Prostate gland (tissue), 2 donors: ENCODE results near the gene CABLES1. TPM values are rescaled to one million over a fixed set of nuclear protein-coding genes. Genes with fewer than 3 reads are reported as not detected.

Experiments
- DNase-seq: peaks from one replicate; pipeline ENCODE4 v3.0.0-alpha.2; 2019; ENCODE audit warnings: low spot score
- H3K27ac ChIP-seq, 2 donors: fragments of 200-600 bp; sonication (generic); 2 replicates each; pipeline ENCODE4 v1.5.1; 2017 to 2019
- H3K27me3 ChIP-seq: fragments of 200-600 bp; sonication (generic); replicated peaks from 2 replicates; pipeline ENCODE4 v1.5.1; 2019; ENCODE audit not compliant: insufficient read depth
- H3K36me3 ChIP-seq, 2 donors: fragments of 200-600 bp; sonication (generic); 1 replicate in 1 of 2; 2 replicates in 1 of 2; pipeline versions ENCODE4 v1.5.1 to v1.8.1; 2017 to 2019
- H3K4me1 ChIP-seq: fragments of 200-600 bp; sonication (generic); replicated peaks from 2 replicates; pipeline ENCODE4 v1.5.1; 2019
- H3K4me3 ChIP-seq, 2 donors: fragments of 200-600 bp; sonication (generic); 2 replicates each; pipeline ENCODE4 v1.5.1; 2017 to 2019
- H3K9me3 ChIP-seq: fragments of 200-600 bp; sonication (generic); 2 replicates; pipeline ENCODE4 v1.5.1; 2017
- POLR2A ChIP-seq: fragments of 450-650 bp; IDR thresholded peaks from one replicate; pipeline ENCODE4 v1.6.1; 2016; ENCODE audit warnings: antibody characterized with exemption, mild to moderate bottlenecking
- POLR2AphosphoS5 ChIP-seq: sonication (generic); formaldehyde crosslinking; IDR thresholded peaks from one replicate; pipeline ENCODE4 v1.6.1; 2017; ENCODE audit warnings: antibody characterized with exemption
- WGBS: methylation state at CpG from one replicate; pipeline ENCODE4 v1.1.5; 2018; 5-methylcytosine and 5-hydroxymethylcytosine counted together
- intact Hi-C: fragments of 100-400 bp; cut with DNase I; formaldehyde crosslinking; loops from one replicate; pipeline ENCODE4 v1.14.2; 2022
- total RNA-seq, 2 donors: library from RNA; depleted of rRNA; stranded (reverse); fragments of >200 nt; gene quantifications; one replicate each; pipeline ENCODE4 v1.1.0, GENCODE V29; 2016
- TF ChIP-seq, protein P1 (sequence below), 4 experiments: fragments of 200-600 bp in 2 of 4; fragments of 450-650 bp in 2 of 4; sonication (generic) in 2 of 4; IDR thresholded peaks; 1 replicate in 3 of 4; 2 replicates in 1 of 4; pipeline ENCODE4 v1.5.1; 2016 to 2019; ENCODE audit warnings: antibody characterized with exemption in 4 of 4, mild to moderate bottlenecking in 2 of 4, moderate library complexity in 2 of 4

Gene CABLES1
- total RNA-seq, 2 donors from 2014 or later, result 3.9 to 16.2 TPM

DNA sequence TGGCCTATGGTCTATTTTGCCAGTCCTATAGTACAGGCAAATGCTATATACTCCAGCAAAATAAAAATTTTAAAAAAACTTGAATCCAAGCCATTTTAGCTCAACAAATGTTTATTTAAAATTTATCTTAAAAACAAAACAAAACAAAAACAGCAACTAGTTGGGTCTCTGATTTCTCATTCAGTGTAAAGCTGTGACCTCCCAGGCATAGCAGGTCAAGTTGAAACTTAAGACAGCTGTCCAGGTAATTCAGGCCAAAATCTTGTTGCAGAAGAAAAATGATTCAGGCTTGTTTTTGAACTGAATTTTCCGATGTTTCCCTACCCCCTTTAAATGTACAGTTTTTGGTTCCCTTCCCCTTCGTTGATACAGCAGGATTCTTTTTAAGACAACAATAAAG is 58.5 kb downstream of the CABLES1 start:
- Histone ChIP-seq H3K27ac (no peak overlapping the region), H3K9me3 (no peaks in the 10 kb centered on the region), H3K27me3 (no peaks in the 10 kb centered on the region), H3K4me3 (no peak overlapping the region), H3K36me3 (no peaks in the 10 kb centered on the region), H3K4me1 (no peaks in the 10 kb centered on the region)
- no peak for DNase-seq
- TF ChIP-seq POLR2A (no peak), POLR2AphosphoS5 (no peak)
- TF ChIP-seq, protein P1, sequence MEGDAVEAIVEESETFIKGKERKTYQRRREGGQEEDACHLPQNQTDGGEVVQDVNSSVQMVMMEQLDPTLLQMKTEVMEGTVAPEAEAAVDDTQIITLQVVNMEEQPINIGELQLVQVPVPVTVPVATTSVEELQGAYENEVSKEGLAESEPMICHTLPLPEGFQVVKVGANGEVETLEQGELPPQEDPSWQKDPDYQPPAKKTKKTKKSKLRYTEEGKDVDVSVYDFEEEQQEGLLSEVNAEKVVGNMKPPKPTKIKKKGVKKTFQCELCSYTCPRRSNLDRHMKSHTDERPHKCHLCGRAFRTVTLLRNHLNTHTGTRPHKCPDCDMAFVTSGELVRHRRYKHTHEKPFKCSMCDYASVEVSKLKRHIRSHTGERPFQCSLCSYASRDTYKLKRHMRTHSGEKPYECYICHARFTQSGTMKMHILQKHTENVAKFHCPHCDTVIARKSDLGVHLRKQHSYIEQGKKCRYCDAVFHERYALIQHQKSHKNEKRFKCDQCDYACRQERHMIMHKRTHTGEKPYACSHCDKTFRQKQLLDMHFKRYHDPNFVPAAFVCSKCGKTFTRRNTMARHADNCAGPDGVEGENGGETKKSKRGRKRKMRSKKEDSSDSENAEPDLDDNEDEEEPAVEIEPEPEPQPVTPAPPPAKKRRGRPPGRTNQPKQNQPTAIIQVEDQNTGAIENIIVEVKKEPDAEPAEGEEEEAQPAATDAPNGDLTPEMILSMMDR (IDR thresholded peaks at IDR 0.05), result no peak
- intact Hi-C loops, result loop anchor here (5.0 kb wide), 1 partner anchor 56 kb away; the partner anchor contains the start of gene CABLES1
- 49% methylated on average over 2 of the region's 2 CpGs for WGBS

DNA sequence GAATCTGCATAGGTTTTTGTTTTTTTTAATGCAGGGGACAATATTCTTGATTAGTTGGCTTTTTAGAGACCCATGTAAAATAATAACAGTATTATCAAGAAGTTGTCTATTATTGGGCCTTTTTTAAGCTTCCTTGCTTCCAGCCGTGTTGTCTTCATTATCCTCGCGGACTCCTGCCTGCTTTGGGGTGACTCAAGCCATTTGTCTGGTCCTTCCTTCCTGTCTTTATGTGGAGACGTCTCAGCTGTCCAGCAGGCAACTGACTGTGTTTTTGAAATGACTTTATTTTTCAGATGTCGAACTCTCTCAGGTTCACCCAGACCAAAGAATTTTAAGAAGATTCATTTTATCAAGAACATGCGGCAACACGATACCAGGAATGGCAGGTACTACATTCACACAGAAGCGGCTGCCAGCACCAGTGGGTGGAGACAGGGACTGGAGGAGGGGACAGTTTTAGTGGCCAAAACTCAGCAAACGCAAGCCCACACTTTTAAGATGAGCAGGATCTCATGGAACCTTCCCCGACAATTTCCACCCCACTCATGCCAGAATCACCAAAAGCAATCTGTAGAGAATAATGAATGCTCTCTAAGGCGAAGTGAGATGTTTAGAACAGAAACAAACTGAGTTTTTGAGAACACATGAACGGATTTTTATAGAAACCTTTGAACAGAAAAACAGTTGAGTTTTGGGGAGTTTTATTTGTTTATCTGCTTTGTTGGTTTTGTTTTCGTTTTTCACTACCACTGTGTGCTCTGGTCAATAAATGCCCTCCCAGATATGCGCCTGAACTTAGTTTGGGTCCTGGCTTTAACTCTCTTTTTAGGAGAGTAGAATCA is 59.1 kb downstream of the CABLES1 start:
- H3K27ac ChIP-seq, result no peak overlapping the region
- WGBS, result 39% methylated on average over 14 of the region's 14 CpGs
- intact Hi-C loops, result loop anchor here (5.0 kb wide), 1 partner anchor 57 kb away; the partner anchor contains the start of gene CABLES1
- no peak for DNase-seq
- H3K4me3 ChIP-seq, result no peak overlapping the region
- TF ChIP-seq POLR2A, result no peak
- no peak for TF ChIP-seq POLR2AphosphoS5
- TF ChIP-seq, protein P1 (IDR thresholded peaks at IDR 0.05), result no peak
- H3K36me3 ChIP-seq, result no peaks in the 10 kb centered on the region
- H3K27me3 ChIP-seq, result no peaks in the 10 kb centered on the region
- H3K4me1 ChIP-seq, result no peaks in the 10 kb centered on the region
- no peaks in the 10 kb centered on the region for H3K9me3 ChIP-seq

DNA sequence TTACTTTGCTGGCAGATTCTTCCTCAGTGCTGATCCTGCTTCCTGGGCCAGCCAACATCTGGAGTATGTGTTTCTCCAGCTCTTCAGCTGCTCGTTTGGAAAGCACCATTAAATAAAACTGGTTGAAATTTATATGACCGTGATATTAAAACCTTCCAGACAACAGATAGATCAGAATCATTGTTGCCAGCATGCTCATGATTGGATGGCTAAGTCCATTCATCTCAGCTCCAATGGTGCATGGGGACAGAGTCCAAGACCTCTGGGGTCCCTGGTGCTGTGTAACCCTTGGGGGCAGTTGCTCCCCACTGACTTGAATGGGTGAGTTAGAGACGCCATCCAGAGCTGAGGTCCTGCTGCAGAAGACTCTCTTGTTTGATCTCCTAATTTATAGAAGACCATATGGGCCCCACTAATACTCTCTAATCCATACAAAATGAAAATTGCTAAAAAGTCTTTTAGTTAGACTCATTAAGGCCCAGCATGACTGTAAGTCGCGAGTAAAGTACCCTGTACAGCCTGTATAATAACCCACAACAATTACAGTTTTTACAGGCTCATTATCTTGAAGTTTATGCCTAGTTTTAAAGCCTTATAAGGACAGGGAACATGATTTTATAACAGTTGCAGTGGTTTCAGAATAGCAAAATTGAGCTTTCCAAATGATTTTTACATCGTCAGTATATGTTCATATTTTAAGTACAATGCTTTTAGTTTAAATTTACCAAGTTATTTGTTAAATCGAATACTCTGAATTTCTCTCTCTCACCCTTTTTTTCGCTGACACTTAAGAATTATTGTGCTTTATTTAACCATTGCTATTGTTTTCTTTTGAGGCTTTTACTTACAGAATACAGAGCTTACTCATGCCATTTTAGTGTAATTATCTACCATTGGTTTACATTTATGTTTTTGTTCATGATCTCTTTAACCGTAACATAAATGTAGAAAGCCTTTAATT is 60.0 kb downstream of the CABLES1 start:
- Histone ChIP-seq H3K4me3 (no peak overlapping the region), H3K27ac (peak overlapping the region in 1 of 2 donors; percentile 35), H3K36me3 (no peaks in the 10 kb centered on the region), H3K9me3 (no peaks in the 10 kb centered on the region), H3K4me1 (no peaks in the 10 kb centered on the region), H3K27me3 (no peaks in the 10 kb centered on the region)
- 62% methylated on average over 9 of the region's 9 CpGs for WGBS
- intact Hi-C loops, result loop anchor here (5.0 kb wide), 1 partner anchor 58 kb away; the partner anchor contains the start of gene CABLES1
- DNase-seq, result no peak
- TF ChIP-seq POLR2AphosphoS5 (no peak), POLR2A (no peak)
- TF ChIP-seq, protein P1 (IDR thresholded peaks at IDR 0.05), result no peak

DNA sequence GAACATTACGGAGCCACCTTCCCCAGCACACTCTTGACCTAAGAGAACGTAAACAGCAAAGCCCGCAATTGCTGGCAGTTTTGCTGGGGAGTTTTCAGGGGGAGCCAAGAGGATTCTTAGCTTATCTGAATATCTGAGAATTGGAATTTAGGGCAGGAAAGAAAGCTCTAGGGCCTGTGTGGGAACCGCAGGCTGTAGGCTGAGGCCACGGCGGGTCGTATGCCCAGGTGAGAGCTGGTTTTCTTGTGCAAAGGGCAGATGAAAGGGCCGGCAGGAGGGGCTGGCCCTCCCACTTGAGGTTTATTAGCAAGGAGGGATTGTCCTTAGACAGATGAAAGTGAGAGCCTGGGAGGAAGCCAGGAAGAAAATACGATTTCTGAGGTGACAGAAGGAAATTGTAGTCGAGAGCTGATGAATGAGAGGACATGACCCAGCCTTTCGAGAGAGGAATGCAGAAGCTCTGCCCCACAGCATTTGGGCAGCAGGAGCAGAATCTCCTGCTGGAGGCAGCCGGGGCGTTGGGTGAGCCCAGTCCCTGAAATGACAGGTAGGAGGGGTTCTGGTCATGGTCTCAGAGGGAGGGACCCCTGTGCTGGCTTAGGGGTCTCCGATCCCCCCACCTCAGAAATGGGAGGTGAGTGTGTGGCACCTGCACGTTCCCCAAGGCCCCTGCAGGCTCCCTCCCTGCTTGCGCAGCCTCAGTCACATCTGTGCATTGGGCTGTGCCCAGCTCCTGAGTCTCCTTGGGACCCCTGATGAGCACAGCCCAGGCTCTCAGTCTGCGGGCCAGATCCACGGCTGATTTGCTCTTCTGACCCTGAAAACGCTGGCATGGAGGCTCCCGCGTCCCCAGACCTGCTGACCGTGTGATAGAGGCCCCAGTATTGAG is 61.1 kb downstream of the CABLES1 start:
- Histone ChIP-seq H3K4me1 (no peaks in the 10 kb centered on the region), H3K9me3 (no peaks in the 10 kb centered on the region), H3K36me3 (no peaks in the 10 kb centered on the region), H3K4me3 (no peak overlapping the region), H3K27ac (peak overlapping the region in 1 of 2 donors; percentile 35), H3K27me3 (no peaks in the 10 kb centered on the region)
- no peak for DNase-seq
- 38% methylated on average over 22 of the region's 22 CpGs for WGBS
- intact Hi-C loops, result no loop called here
- TF ChIP-seq POLR2A, result no peak
- no peak for TF ChIP-seq POLR2AphosphoS5
- TF ChIP-seq, protein P1 (IDR thresholded peaks at IDR 0.05), result no peak
